PC-9 (cell line): ENCODE data around the gene DNAAF3. TPM values are rescaled to one million over a fixed set of nuclear protein-coding genes. Genes with fewer than 3 reads are reported as not detected.

Experiments
- BruUV-seq: library from RNA; stranded (reverse); fragments of 400-500 nt; replicated peaks from 2 replicates; lab custom pipeline; 2021; lab: Mats Ljungman, UMichigan
- CTCF ChIA-PET: fragments of 300-600 bp; sonication (Branson Sonifier 250); formaldehyde crosslinking; loops from one replicate; lab custom pipeline; 2022; ENCODE audit warnings: antibody characterized with exemption; lab: Charles Lee
- POLR2A ChIA-PET: fragments of 300-600 bp; sonication (Branson Sonifier 250); formaldehyde crosslinking; loops from one replicate; lab custom pipeline; 2022; ENCODE audit warnings: antibody characterized with exemption; ENCODE audit not compliant: unreplicated experiment; lab: Charles Lee
- DNase-seq, 2 experiments: peaks; one replicate each; pipeline versions ENCODE4 v3.0.0 to v3.0.0-alpha.2; 2015 to 2022; ENCODE audit warnings: mixed read lengths in 1 of 2
- H2AFZ ChIP-seq: fragments of 200-600 bp; sonication (generic); 2 replicates; pipeline ENCODE4 v1.8.1; 2017; ENCODE audit warnings: antibody characterized with exemption
- H3F3A ChIP-seq: fragments of 200-600 bp; sonication (generic); 2 replicates; pipeline ENCODE4 v1.8.1; 2017; ENCODE audit warnings: antibody characterized with exemption, mild to moderate bottlenecking, low read depth; ENCODE audit not compliant: insufficient read depth
- H3K27ac ChIP-seq: fragments of 200-600 bp; sonication (generic); 2 replicates; pipeline ENCODE4 v1.6.1; 2016; ENCODE audit warnings: mixed run types
- H3K27me3 ChIP-seq: fragments of 200-600 bp; sonication (generic); 2 replicates; pipeline ENCODE4 v1.6.1; 2016; ENCODE audit warnings: low read depth, mixed run types; ENCODE audit not compliant: insufficient read depth
- H3K36me3 ChIP-seq: fragments of 200-600 bp; sonication (generic); 2 replicates; pipeline ENCODE4 v1.6.1; 2016; ENCODE audit warnings: low read depth, mixed run types
- H3K4me1 ChIP-seq: fragments of 200-600 bp; sonication (generic); replicated peaks from 2 replicates; pipeline ENCODE4 v1.6.1; 2016; ENCODE audit warnings: mixed run types; ENCODE audit not compliant: insufficient read depth
- H3K4me2 ChIP-seq: fragments of 200-600 bp; sonication (generic); 2 replicates; pipeline ENCODE4 v1.6.1; 2017; ENCODE audit warnings: mixed run types
- H3K4me3 ChIP-seq: fragments of 200-600 bp; sonication (generic); 2 replicates; pipeline ENCODE4 v1.6.1; 2016; ENCODE audit warnings: mixed run types
- H3K79me2 ChIP-seq: fragments of 200-600 bp; sonication (generic); 2 replicates; pipeline ENCODE4 v1.6.1; 2017; ENCODE audit warnings: low read depth, mixed run types
- H3K9me2 ChIP-seq: fragments of 200-600 bp; sonication (generic); 2 replicates; pipeline ENCODE4 v1.8.1; 2017; ENCODE audit warnings: mild to moderate bottlenecking; ENCODE audit not compliant: insufficient read depth
- H3K9me3 ChIP-seq: fragments of 200-600 bp; sonication (generic); 2 replicates; pipeline ENCODE4 v1.8.1; 2016; ENCODE audit warnings: low read depth; ENCODE audit not compliant: insufficient read depth
- H4K20me1 ChIP-seq: fragments of 200-600 bp; sonication (generic); 2 replicates; pipeline ENCODE4 v1.8.1; 2017; ENCODE audit not compliant: insufficient read depth
- CTCF ChIP-seq: fragments of 200-600 bp; sonication (generic); conservative IDR thresholded peaks from 2 replicates; pipeline ENCODE4 v1.6.1; 2017; ENCODE audit warnings: mixed run types, antibody characterized with exemption, mild to moderate bottlenecking, moderate library complexity
- EZH2 ChIP-seq: fragments of 200-600 bp; sonication (generic); IDR thresholded peaks from 2 replicates; pipeline ENCODE4 v1.8.0; 2017; ENCODE audit warnings: antibody characterized with exemption, low read depth
- intact Hi-C: fragments of 100-400 bp; cut with micrococcal nuclease; formaldehyde crosslinking; loops from one replicate; pipeline ENCODE4 v1.10.0; 2022; ENCODE audit not compliant: unreplicated experiment
- total RNA-seq: library from RNA; stranded (reverse); gene quantifications from 2 replicates; pipeline ENCODE4 v1.2.3, GENCODE V29; 2021

Gene DNAAF3
- total RNA-seq, 1 experiment from 2014 or later = 51.8 TPM

GRCh38 chr19:55147545-55148251 is 18.7 kb downstream of the DNAAF3 start:
- POLR2A ChIA-PET = interaction anchor here (0.6 to 1.5 kb wide), 9 partner anchors 9 to 314 kb away, joined by 4 to 20 read pairs (median 5); partner anchors contain the start of genes ISOC2 and PPP1R12C
- H3K9me3 ChIP-seq = no peaks in the 10 kb centered on the region
- no peaks in the 10 kb centered on the region for H3K9me2 ChIP-seq
- no peak overlapping the region for H3K27ac ChIP-seq
- CTCF ChIA-PET = interaction anchor here (0.8 to 2.9 kb wide), 3 partner anchors 12 to 270 kb away, joined by 3 to 47 read pairs (median 10); partner anchors contain the start of gene DNAAF3
- H3K36me3 ChIP-seq = no peaks in the 10 kb centered on the region
- no peak for TF ChIP-seq CTCF
- no peak overlapping the region for H2AFZ ChIP-seq
- H3K79me2 ChIP-seq = no peaks in the 10 kb centered on the region
- H4K20me1 ChIP-seq = no peaks in the 10 kb centered on the region
- peak overlapping the region; percentile 80 for H3K4me2 ChIP-seq
- intact Hi-C loops = loop anchor here (10.0 kb wide), 1 partner anchor 327 kb away; the partner anchor contains the start of gene ZNF628
- H3K27me3 ChIP-seq = peaks cover 4% of the 10 kb centered on the region; the same call in 1 of the 2 replicates
- peaks cover 9% of the 10 kb centered on the region; the same call in 1 of the 2 replicates for H3F3A ChIP-seq
- BruUV-seq = no TSS peak
- peaks cover 20% of the 10 kb centered on the region; the same call in 1 of the 2 replicates for H3K4me1 ChIP-seq
- peak in 1 of 2 experiments; percentile 25 for DNase-seq
- H3K4me3 ChIP-seq = peak overlapping the region; percentile 67; the same call in 1 of the 2 replicates

GRCh38 chr19:55146705-55147273 is 19.6 kb downstream of the DNAAF3 start:
- DNase-seq = peak; percentile 76 to 91
- peak overlapping the region; percentile 80 for H3K4me2 ChIP-seq
- intact Hi-C loops = loop anchor here (1.0 to 10.0 kb wide), 3 partner anchors 14 to 328 kb away; partner anchors contain the start of gene ZNF628
- no peaks in the 10 kb centered on the region for H3K36me3 ChIP-seq
- H4K20me1 ChIP-seq = no peaks in the 10 kb centered on the region
- no peaks in the 10 kb centered on the region for H3K79me2 ChIP-seq
- peaks cover 10% of the 10 kb centered on the region; the same call in 1 of the 2 replicates for H3F3A ChIP-seq
- BruUV-seq = no TSS peak
- CTCF ChIA-PET = interaction anchor here (0.6 to 2.9 kb wide), 9 partner anchors 10 to 716 kb away, joined by 3 to 47 read pairs (median 4); partner anchors contain the start of genes DNAAF3 and PPP6R1
- H3K4me1 ChIP-seq = peaks cover 20% of the 10 kb centered on the region; the same call in 1 of the 2 replicates
- TF ChIP-seq CTCF (no peak), EZH2 (no peak)
- peaks cover 4% of the 10 kb centered on the region; the same call in 1 of the 2 replicates for H3K27me3 ChIP-seq
- peak overlapping the region; percentile 85 for H2AFZ ChIP-seq
- no peak overlapping the region for H3K27ac ChIP-seq
- H3K9me2 ChIP-seq = no peaks in the 10 kb centered on the region
- H3K4me3 ChIP-seq = peak overlapping the region; percentile 67
- H3K9me3 ChIP-seq = no peaks in the 10 kb centered on the region
- POLR2A ChIA-PET = interaction anchor here (0.5 to 1.5 kb wide), 20 partner anchors 10 to 478 kb away, joined by 3 to 20 read pairs (median 6); partner anchors contain the start of genes HSPBP1, ISOC2, PPP1R12C and UBE2S
